ENCODE results near the gene REEP6.

REEP6 gene

DNA sequence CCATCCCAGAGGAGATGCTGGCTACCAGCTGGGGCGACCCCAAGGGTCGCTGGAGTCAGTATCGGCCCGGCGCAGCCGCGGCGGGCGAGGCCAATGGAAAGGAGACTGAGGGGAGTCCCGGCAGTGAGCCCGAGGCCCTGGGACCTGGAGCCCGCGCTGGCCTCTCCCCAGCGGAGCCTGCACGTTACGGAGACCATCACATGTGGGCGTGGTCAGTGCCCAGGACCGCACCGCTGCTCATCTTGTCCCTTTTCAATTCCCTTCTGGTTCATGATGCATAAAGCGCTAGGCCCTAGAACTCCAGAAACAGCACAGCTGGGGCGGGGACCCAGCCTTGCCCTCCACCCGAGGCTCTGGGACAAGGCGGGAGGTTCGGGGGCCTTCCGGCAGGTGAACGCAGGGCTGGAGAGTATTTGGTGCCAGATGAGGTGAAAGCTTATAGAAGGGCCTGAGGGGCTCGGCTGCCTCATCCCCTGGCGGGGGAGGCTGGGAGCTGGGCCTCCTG, 19.9 kb upstream of the REEP6 start:
- Mint-ChIP-seq H3K27me3 (ENCODE audit: low read depth, poor library complexity) (peaks cover 74% of the 10 kb centered on the region), H3K4me3 (peak overlapping the region; percentile 58), H3K4me1 (peaks cover 7% of the 10 kb centered on the region), H3K27ac (no peak overlapping the region), H3K9me3 (no peaks in the 10 kb centered on the region), H3K36me3 (ENCODE audit: low read depth) (no peaks in the 10 kb centered on the region)
- TF ChIP-seq, protein P1, sequence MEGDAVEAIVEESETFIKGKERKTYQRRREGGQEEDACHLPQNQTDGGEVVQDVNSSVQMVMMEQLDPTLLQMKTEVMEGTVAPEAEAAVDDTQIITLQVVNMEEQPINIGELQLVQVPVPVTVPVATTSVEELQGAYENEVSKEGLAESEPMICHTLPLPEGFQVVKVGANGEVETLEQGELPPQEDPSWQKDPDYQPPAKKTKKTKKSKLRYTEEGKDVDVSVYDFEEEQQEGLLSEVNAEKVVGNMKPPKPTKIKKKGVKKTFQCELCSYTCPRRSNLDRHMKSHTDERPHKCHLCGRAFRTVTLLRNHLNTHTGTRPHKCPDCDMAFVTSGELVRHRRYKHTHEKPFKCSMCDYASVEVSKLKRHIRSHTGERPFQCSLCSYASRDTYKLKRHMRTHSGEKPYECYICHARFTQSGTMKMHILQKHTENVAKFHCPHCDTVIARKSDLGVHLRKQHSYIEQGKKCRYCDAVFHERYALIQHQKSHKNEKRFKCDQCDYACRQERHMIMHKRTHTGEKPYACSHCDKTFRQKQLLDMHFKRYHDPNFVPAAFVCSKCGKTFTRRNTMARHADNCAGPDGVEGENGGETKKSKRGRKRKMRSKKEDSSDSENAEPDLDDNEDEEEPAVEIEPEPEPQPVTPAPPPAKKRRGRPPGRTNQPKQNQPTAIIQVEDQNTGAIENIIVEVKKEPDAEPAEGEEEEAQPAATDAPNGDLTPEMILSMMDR (IDR thresholded peaks at IDR 0.05) = no peak
- DNase-seq = peak; percentile 61

- Mint-ChIP-seq H3K36me3 (ENCODE audit: low read depth) (no peaks in the 10 kb centered on the region), H3K4me1 (peaks cover 7% of the 10 kb centered on the region), H3K9me3 (no peaks in the 10 kb centered on the region), H3K4me3 (no peak overlapping the region), H3K27ac (no peak overlapping the region), H3K27me3 (ENCODE audit: low read depth, poor library complexity) (peaks cover 68% of the 10 kb centered on the region)
- TF ChIP-seq, protein P1 (IDR thresholded peaks at IDR 0.05) = no peak
- DNase-seq = no peak
Observed at GRCh38 chr19:1471515-1472160, 19.3 kb upstream of the REEP6 start.

- no peak overlapping the region for H3K4me3 Mint-ChIP-seq
- peaks cover 4% of the 10 kb centered on the region for H3K36me3 Mint-ChIP-seq (ENCODE audit: low read depth)
- no peak for DNase-seq
- TF ChIP-seq, protein P1 (IDR thresholded peaks at IDR 0.05) = no peak
- peaks cover 10% of the 10 kb centered on the region for H3K4me1 Mint-ChIP-seq
- peaks cover 60% of the 10 kb centered on the region for H3K27me3 Mint-ChIP-seq (ENCODE audit: low read depth, poor library complexity)
- H3K9me3 Mint-ChIP-seq = no peaks in the 10 kb centered on the region
- no peak overlapping the region for H3K27ac Mint-ChIP-seq
Observed at GRCh38 chr19:1472231-1473084, 18.5 kb upstream of the REEP6 start.

GRCh38 chr19:1473085-1473851, 17.7 kb upstream of the REEP6 start:
- Mint-ChIP-seq H3K9me3 (no peaks in the 10 kb centered on the region), H3K27me3 (ENCODE audit: low read depth, poor library complexity) (peaks cover 53% of the 10 kb centered on the region), H3K4me1 (peaks cover 17% of the 10 kb centered on the region), H3K27ac (no peak overlapping the region), H3K4me3 (no peak overlapping the region), H3K36me3 (ENCODE audit: low read depth) (peaks cover 5% of the 10 kb centered on the region)
- TF ChIP-seq, protein P1 (IDR thresholded peaks at IDR 0.05) = no peak
- DNase-seq = no peak

GRCh38 chr19:1474011-1474764, 16.8 kb upstream of the REEP6 start:
- TF ChIP-seq, protein P1 (IDR thresholded peaks at IDR 0.05) = no peak
- Mint-ChIP-seq H3K4me1 (peaks cover 23% of the 10 kb centered on the region), H3K36me3 (ENCODE audit: low read depth) (peaks cover 5% of the 10 kb centered on the region), H3K27ac (no peak overlapping the region), H3K9me3 (no peaks in the 10 kb centered on the region), H3K27me3 (ENCODE audit: low read depth, poor library complexity) (peaks cover 45% of the 10 kb centered on the region), H3K4me3 (no peak overlapping the region)
- no peak for DNase-seq
